Breast epithelium (tissue), 3 donors: Measurements from ENCODE around the gene NR3C1.

Experiments used
- CTCF ChIP-seq, 3 donors: fragments of 450-650 bp; IDR thresholded peaks; one replicate each; pipeline ENCODE4 v1.5.1; 2016 to 2017; ENCODE audit warnings: antibody characterized with exemption in 3 of 3, mild to moderate bottlenecking in 3 of 3, moderate library complexity in 3 of 3
- POLR2A ChIP-seq: fragments of 450-650 bp; IDR thresholded peaks from one replicate; pipeline ENCODE4 v1.6.1; 2016; ENCODE audit warnings: antibody characterized with exemption, mild to moderate bottlenecking, moderate library complexity

- TF ChIP-seq CTCF (IDR thresholded peaks at IDR 0.05) (no peak), POLR2A (no peak)
Measured at GRCh38 chr5:143248822-143249579, 154.5 kb downstream of the NR3C1 start.
